NCI-H1417 (cell line): ENCODE measurements around the gene TLE3.

Source experiments
- DNase-seq, 3 experiments: peaks; one replicate each; lab custom pipeline; 2025; lab: John Stamatoyannopoulos, UW

TLE3 gene

GRCh38 chr15:70048578-70049514 lies 48.9 kb downstream of the TLE3 start:
- DNase-seq = no peak

GRCh38 chr15:70048198-70048565 lies 49.5 kb downstream of the TLE3 start:
- DNase-seq = no peak

- DNase-seq = no peak
Observed at GRCh38 chr15:70047386-70048197, 50.1 kb downstream of the TLE3 start.

- DNase-seq = no peak
Observed at GRCh38 chr15:70046679-70047369, 50.9 kb downstream of the TLE3 start.

- no peak for DNase-seq
Observed at GRCh38 chr15:70045045-70045444, 52.7 kb downstream of the TLE3 start.

- no peak for DNase-seq
Observed at GRCh38 chr15:70044168-70044567, 53.5 kb downstream of the TLE3 start.

- no peak for DNase-seq
Observed at GRCh38 chr15:70043590-70043989, 54.1 kb downstream of the TLE3 start.

DNA sequence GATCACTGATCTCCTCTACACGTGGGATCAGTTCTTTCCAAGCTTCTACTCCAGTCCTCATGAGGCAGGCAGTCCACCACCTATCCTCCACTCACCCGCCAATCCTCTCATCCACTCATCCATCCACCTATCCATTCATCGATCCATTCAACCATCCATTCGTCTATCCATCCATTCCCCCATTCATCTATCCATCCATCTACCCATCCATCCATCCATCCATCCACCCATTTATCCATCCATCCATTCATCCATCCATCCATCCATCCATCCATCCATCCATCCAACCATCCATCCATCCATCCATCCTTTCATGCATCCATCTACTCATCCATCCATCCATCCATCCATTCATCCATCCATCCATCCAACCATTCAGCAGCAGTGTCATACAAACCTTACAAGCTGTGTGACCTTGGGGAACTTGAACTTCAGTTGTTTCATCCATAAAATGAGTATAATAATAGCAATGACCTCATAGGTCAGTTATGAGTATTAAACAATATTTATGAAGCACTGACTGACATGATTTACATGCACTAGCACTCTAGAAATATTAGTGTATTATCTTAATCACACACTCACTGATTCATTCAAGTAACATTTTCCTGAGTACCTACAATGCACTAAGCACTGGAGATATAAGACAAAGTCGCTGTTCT lies 55.0 kb downstream of the TLE3 start:
- no peak for DNase-seq

GRCh38 chr15:70039917-70040316 lies 57.8 kb downstream of the TLE3 start:
- no peak for DNase-seq

DNA sequence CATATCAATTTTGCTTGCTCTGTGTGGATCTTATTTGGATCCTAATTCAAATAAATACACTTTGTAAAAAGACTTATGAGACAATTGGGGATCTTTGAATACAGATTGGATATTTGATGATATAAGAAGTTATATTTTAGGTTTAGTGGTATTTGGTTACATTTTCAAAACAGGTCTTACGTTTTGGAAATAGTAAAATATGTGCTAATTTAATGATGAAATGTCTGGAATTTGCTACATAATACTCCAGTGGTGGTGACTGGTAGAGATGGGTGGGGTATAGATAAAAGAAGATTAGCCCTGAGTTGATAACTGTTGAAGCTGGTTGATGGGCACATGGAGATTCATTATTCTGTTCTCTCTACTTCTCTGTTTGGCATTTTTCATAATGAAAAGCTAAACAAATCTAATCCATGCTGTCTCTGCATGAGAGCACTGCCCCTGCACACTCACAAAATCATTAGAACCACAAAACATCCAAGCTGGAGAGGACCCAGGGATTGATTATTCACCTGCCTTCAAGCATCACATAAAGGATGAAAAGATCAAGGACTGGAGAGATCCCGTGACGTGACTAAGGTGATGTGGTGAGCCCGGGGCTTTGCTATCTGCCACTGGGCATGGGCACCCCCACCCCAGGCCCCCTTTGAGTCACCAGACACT lies 58.9 kb downstream of the TLE3 start:
- DNase-seq = no peak

DNA sequence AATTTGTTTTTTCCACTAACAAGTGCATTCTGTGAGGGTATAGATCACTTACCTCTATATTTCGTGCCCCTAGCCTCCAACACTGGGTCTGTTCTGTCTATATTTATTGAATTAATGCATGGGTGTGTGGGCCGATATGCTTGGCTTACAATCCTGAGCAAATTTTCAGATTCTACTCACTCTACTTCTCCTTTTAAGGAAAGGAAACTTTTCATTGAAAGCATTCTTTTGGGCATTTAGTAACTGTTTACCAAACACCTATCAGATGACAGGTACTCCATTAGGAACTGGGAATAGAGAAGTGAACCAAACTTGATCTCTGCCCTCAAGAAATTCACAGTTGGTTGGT lies 60.5 kb downstream of the TLE3 start:
- no peak for DNase-seq

- peak; percentile 71 to 95 (median 78) for DNase-seq
Observed at GRCh38 chr15:70036585-70037291, 61.0 kb downstream of the TLE3 start.

DNA sequence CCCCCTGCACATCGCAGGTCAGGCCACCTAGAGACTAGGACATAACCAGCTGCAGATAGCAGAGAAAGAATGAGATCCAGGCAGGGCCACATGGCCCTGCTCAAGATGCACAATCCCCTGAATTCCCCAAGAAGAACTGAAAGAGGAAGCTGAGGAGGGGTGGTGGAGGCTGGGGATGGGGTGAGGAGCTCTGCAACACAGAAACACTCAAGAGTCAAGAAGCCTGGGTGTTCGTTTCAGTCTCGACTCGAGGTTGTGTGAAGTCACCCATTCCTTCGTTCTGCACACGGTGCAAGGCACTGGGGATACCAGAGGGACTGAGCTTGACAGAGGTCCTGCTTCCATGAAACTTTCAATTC lies 62.0 kb downstream of the TLE3 start:
- no peak for DNase-seq

- no peak for DNase-seq
Observed at GRCh38 chr15:70035051-70035718, 62.5 kb downstream of the TLE3 start.

DNA sequence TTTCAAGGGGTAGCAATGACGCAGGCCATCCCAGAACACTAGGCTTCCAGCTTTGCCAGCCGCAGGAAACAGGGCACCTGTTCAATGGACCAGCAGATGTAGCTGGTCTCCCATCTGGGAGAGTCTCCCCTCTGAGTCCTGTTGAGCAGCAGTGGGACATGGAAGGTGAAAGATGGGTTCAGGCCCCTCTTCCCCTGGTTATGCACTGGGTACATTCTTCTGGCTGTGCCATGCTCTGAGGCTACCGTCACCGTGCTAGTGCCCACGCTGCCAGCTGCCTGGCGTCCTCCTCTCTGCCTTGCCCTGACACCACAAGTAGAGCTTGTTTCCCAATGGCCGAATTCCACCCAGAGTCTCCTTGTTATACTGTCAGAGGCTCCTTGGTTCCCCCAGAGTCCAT lies 63.1 kb downstream of the TLE3 start:
- DNase-seq = peak in 1 of 3 experiments; percentile 40

GRCh38 chr15:70034141-70034540 lies 63.6 kb downstream of the TLE3 start:
- DNase-seq = peak in 1 of 3 experiments; percentile 25

DNA sequence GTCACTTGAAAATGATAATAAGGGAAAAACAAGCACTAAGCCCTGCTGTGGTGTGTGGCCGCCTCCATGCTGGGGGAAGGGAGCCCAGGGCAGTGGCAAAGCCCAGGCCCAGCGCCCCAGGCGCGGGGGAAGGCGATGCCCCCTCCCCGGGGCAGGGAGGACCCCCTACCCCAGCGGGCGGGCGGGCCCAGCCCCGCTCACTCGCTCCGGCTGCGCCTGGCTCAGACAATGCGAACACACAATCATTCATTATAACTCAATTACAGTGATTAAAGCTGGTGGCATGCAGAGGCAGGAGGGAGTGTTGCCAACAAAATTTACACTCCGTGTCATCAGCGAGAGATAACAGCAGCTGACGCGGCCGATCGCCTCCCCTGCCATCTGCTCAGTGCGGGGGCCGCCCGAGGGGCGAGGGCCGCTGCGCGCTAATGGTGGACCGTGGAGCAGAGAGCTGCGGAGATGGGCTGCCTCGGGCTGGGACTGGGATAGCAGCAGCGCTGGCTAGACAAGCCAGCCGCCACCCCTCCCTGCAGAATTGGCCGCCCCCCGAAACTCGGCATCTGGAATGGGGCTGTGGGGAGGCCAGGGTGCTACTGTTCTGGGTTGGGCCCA lies 64.1 kb downstream of the TLE3 start:
- DNase-seq = peak in 2 of 3 experiments; percentile 90 to 98

DNA sequence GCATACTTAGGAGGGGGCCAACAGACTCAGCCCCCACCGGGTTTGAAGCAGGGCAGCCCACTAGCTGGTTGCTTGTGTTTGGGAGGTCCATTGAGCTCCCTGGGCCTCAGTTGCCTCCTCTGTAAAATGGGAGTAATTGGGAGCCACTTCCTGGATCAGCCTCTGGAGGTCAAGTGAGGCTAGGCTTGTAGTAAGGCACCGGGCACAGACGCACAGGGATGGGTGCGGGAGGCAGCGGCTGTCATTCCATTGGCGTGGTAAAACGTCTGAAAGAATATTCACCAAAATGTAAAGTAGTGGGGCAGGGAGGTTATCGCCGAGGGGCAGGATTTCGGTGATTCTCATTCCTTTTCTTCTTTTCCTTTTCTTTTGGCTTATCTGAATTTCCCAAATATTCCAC lies 64.6 kb downstream of the TLE3 start:
- DNase-seq = peak in 1 of 3 experiments; percentile 80

GRCh38 chr15:70032509-70032908 lies 65.2 kb downstream of the TLE3 start:
- DNase-seq = no peak

DNA sequence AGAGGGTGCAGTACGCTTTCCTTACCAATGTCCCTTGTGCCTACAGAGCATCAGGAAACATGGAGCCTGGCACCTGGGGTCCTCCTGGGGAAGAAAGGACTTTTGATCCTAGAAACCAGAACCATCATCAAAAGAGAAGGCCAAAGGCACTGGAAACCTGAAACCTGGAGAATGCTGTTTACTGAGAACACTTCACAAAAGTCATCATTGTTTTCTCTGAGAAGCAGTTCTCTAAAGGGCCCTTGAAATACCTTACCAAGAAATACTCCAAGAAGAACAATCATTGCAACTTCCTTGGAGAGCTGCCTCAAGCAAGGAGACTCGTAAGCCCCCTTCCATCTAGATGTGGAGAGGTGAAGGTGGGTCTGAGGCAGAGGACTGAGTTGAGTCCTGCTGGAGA lies 66.0 kb downstream of the TLE3 start:
- DNase-seq = peak in 2 of 3 experiments; percentile 9 to 23
